ENCODE data around the gene OGDHL. TPM values are rescaled to one million over a fixed set of nuclear protein-coding genes. Genes with fewer than 3 reads are reported as not detected.

Gene OGDHL
- total and polyA plus RNA-seq, 3 donors from 2014 or later, result 6.4 to 16.6 (median 10.7) TPM

GRCh38 chr10:49767752-49768151, 5.6 kb upstream of the OGDHL start:
- TF ChIP-seq, protein P1, sequence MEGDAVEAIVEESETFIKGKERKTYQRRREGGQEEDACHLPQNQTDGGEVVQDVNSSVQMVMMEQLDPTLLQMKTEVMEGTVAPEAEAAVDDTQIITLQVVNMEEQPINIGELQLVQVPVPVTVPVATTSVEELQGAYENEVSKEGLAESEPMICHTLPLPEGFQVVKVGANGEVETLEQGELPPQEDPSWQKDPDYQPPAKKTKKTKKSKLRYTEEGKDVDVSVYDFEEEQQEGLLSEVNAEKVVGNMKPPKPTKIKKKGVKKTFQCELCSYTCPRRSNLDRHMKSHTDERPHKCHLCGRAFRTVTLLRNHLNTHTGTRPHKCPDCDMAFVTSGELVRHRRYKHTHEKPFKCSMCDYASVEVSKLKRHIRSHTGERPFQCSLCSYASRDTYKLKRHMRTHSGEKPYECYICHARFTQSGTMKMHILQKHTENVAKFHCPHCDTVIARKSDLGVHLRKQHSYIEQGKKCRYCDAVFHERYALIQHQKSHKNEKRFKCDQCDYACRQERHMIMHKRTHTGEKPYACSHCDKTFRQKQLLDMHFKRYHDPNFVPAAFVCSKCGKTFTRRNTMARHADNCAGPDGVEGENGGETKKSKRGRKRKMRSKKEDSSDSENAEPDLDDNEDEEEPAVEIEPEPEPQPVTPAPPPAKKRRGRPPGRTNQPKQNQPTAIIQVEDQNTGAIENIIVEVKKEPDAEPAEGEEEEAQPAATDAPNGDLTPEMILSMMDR (IDR thresholded peaks at IDR 0.05), result no peak
- no peak for DNase-seq
- H3K9me3 ChIP-seq, result no peaks in the 10 kb centered on the region
- 26 to 33% methylated on average over 6 to 7 of the region's 7 CpGs for WGBS, 2 donors
- peak overlapping the region in 1 of 2 donors; percentile 53 for H3K4me3 ChIP-seq
- intact Hi-C loops (cut with DNase I; ENCODE audit: low total_unique reads), result no loop called here
- H3K4me1 ChIP-seq, result no peaks in the 10 kb centered on the region
- no peak overlapping the region for H3K27ac ChIP-seq
- no peaks in the 10 kb centered on the region for H3K27me3 ChIP-seq
- no peaks in the 10 kb centered on the region for H3K36me3 ChIP-seq (ENCODE audit: low read depth, missing control alignments)

DNA sequence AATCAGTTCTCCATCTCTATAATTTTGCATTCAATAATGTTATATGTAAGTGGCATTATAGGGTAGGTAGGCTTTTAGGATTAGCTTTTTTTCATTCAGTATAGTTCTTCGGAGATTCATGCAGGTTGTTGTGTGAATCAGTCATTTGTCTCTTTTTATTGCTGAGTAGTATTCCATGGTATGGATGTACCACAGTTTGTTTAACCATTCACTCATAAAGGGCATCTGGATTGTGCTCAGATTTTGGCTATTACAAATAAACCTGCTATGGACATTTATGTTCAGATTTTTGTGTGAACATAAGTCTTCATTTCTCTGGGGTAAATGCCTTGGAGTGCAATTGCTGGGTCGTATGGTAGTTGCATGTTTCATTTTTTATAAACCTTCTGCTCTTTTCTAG, 4.4 kb upstream of the OGDHL start:
- no peak for DNase-seq
- Histone ChIP-seq H3K4me1 (no peaks in the 10 kb centered on the region), H3K36me3 (ENCODE audit: low read depth, missing control alignments) (no peaks in the 10 kb centered on the region), H3K27ac (no peak overlapping the region), H3K9me3 (no peaks in the 10 kb centered on the region), H3K4me3 (no peak overlapping the region), H3K27me3 (no peaks in the 10 kb centered on the region)
- intact Hi-C loops (cut with DNase I; ENCODE audit: low total_unique reads), result no loop called here
- 78 to 90% methylated on average over 2 of the region's 2 CpGs for WGBS, 2 donors
- TF ChIP-seq, protein P1 (IDR thresholded peaks at IDR 0.05), result no peak

DNA sequence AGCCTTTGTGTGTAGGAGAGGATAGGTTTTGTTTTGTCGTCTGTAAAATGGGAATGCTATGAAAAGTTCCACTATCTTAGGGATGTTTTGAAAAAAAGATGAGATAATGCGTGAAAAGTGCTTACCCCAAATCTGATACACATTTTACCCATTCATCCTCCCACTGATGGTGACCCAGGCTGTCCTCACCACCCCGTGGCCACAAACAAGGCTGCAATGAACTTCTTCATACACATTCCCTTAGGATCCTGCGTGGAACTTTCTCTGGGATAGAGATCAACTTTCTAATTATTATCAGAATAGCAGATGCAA, 399 bp upstream of the OGDHL start:
- no peak for TF ChIP-seq POLR2A (IDR thresholded peaks at IDR 0.05)
- TF ChIP-seq, protein P1 (IDR thresholded peaks at IDR 0.05), result no peak
- intact Hi-C loops (cut with DNase I; ENCODE audit: low total_unique reads), result no loop called here
- 13 to 29% methylated on average over 4 of the region's 4 CpGs for WGBS, 2 donors
- no peaks in the 10 kb centered on the region for H3K36me3 ChIP-seq (ENCODE audit: low read depth, missing control alignments)
- no peak for DNase-seq
- H3K27ac ChIP-seq, result no peak overlapping the region
- no peaks in the 10 kb centered on the region for H3K9me3 ChIP-seq
- no peaks in the 10 kb centered on the region for H3K27me3 ChIP-seq
- H3K4me1 ChIP-seq, result no peaks in the 10 kb centered on the region
- H3K4me3 ChIP-seq, result peak overlapping the region; percentile 57 to 65

DNA sequence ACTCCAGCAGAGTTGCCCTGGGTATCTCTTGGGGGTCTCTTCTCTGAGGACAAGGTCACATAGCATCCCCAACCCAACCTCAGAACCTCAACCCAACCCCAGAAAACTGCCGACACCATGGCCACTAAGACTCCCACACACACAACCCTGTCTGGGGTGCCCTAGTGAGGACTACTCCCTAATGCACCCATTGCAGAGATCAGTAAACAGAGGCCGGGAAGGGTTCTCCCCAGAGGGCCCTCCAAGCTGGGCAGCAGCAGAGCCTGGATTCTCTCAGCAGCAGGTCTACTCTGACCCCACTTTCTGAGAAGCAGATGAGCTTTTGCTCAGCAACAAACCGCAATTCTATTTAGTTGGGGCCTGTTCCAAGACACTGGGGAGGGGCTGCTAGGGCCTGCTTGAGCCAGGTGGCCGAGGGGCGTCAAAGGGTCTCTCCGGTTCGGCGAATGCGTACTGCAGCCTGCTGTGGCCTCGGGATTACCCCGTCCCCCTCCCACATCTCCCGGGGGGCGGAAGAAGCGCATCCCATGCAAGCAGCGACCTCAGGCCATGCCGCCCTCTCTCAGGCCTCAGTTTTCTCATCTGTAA, 828 bp downstream of the OGDHL start:
- no peak overlapping the region for H3K27ac ChIP-seq
- H3K4me1 ChIP-seq, result no peaks in the 10 kb centered on the region
- no peaks in the 10 kb centered on the region for H3K36me3 ChIP-seq (ENCODE audit: low read depth, missing control alignments)
- intact Hi-C loops (cut with DNase I; ENCODE audit: low total_unique reads), result no loop called here
- WGBS, 2 donors, result 10 to 16% methylated on average over 13 to 16 of the region's 16 CpGs
- H3K9me3 ChIP-seq, result no peaks in the 10 kb centered on the region
- TF ChIP-seq, protein P1 (IDR thresholded peaks at IDR 0.05), result no peak
- TF ChIP-seq POLR2A (IDR thresholded peaks at IDR 0.05), result no peak
- H3K27me3 ChIP-seq, result no peaks in the 10 kb centered on the region
- peak overlapping the region; percentile 57 to 65 for H3K4me3 ChIP-seq
- DNase-seq, result no peak

- TF ChIP-seq POLR2A (IDR thresholded peaks at IDR 0.05), result no peak
- TF ChIP-seq, protein P1 (IDR thresholded peaks at IDR 0.05), result no peak
Observed at GRCh38 chr10:49760789-49761188, 1.3 kb downstream of the OGDHL start.

More at GRCh38 chr10:49760789-49761188, 1.3 kb downstream of the OGDHL start:
- intact Hi-C loops (cut with DNase I; ENCODE audit: low total_unique reads), result no loop called here
- Histone ChIP-seq H3K27ac (no peak overlapping the region), H3K9me3 (no peaks in the 10 kb centered on the region), H3K36me3 (ENCODE audit: low read depth, missing control alignments) (no peaks in the 10 kb centered on the region), H3K4me1 (no peaks in the 10 kb centered on the region), H3K4me3 (no peak overlapping the region), H3K27me3 (no peaks in the 10 kb centered on the region)
- DNase-seq, result no peak
- 50 to 60% methylated on average over 3 of the region's 3 CpGs for WGBS, 2 donors
